ENCODE results near the gene EEIG1. TPM values are rescaled to one million over a fixed set of nuclear protein-coding genes. Genes with fewer than 3 reads are reported as not detected.

EEIG1 gene
- total RNA-seq, 1 donor from 2014 or later, result 41.4 TPM

DNA sequence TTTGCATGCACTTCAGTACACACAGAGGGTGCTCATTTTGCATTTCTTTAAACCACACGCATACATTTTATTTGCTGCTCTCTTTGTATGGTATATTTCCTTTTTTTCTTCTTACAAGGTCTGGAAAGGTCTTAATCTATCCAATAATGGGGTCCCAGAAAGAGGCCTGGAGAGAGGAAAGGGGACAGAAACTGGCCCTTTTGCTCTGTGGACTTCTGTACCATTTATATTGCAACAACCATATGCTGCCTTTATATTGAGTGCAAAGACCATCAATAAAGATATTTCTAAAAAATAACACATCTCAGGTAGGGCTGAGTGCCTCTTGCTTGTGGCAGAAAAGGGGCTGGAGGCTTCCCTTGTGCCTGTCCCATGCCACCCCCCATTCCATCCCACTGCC is 27.6 kb downstream of the EEIG1 start:
- H3K9me3 Mint-ChIP-seq (ENCODE audit: unreplicated experiment), result no peaks in the 10 kb centered on the region
- H3K27me3 Mint-ChIP-seq (ENCODE audit: unreplicated experiment), result no peaks in the 10 kb centered on the region
- TF ChIP-seq, protein P1, sequence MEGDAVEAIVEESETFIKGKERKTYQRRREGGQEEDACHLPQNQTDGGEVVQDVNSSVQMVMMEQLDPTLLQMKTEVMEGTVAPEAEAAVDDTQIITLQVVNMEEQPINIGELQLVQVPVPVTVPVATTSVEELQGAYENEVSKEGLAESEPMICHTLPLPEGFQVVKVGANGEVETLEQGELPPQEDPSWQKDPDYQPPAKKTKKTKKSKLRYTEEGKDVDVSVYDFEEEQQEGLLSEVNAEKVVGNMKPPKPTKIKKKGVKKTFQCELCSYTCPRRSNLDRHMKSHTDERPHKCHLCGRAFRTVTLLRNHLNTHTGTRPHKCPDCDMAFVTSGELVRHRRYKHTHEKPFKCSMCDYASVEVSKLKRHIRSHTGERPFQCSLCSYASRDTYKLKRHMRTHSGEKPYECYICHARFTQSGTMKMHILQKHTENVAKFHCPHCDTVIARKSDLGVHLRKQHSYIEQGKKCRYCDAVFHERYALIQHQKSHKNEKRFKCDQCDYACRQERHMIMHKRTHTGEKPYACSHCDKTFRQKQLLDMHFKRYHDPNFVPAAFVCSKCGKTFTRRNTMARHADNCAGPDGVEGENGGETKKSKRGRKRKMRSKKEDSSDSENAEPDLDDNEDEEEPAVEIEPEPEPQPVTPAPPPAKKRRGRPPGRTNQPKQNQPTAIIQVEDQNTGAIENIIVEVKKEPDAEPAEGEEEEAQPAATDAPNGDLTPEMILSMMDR (IDR thresholded peaks at IDR 0.05), result no peak
- H3K27ac Mint-ChIP-seq (ENCODE audit: unreplicated experiment), result no peak overlapping the region
- peaks cover 41% of the 10 kb centered on the region for H3K4me1 Mint-ChIP-seq (ENCODE audit: unreplicated experiment)
- no peak for DNase-seq (ENCODE audit: extremely low spot score, unreplicated experiment)
- peaks cover 5% of the 10 kb centered on the region for H3K36me3 Mint-ChIP-seq (ENCODE audit: unreplicated experiment)
- no peak overlapping the region for H3K4me3 Mint-ChIP-seq (ENCODE audit: unreplicated experiment)

DNA sequence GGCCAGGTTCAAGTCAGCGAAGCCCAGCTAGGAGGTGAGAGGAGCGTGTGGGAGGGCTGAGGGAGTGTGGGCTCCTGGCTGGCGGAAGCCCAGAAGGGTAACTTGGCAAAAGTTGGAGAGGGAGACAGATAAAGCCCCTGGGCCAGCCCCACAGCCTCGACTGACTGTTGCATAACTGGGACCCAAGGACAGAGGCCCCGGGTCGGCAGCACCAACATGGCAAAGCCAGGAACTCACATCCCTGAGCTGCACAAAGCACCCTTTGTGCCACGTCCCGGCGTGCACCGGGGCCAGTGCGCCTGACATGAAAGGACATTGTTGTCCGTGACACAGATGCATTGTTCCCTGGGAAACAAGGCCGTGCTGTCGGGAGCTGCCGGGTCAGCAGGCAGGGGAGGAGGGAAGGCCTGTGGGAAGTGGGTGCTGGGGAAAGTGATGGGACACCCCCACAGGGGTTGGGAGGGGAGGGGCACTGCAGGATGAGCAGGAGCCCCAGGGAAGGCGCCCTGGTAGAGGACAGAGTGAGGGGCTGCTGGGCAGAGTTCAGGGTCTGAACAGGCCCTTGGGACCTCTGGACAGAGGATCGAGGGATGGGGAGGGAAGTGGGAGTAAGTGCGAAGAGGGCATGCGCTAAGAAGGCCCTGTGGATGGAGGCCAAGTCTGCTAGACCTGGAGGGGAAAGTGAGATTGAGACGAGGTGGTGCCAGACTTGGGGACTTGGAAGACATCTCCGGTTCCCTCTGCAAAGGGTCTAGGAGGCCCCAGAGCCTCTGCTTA is 30.1 kb downstream of the EEIG1 start:
- H3K4me1 Mint-ChIP-seq (ENCODE audit: unreplicated experiment), result peaks cover 42% of the 10 kb centered on the region
- no peaks in the 10 kb centered on the region for H3K27me3 Mint-ChIP-seq (ENCODE audit: unreplicated experiment)
- no peaks in the 10 kb centered on the region for H3K9me3 Mint-ChIP-seq (ENCODE audit: unreplicated experiment)
- TF ChIP-seq, protein P1 (IDR thresholded peaks at IDR 0.05), result no peak
- no peak overlapping the region for H3K27ac Mint-ChIP-seq (ENCODE audit: unreplicated experiment)
- no peak for DNase-seq (ENCODE audit: extremely low spot score, unreplicated experiment)
- H3K4me3 Mint-ChIP-seq (ENCODE audit: unreplicated experiment), result no peak overlapping the region
- H3K36me3 Mint-ChIP-seq (ENCODE audit: unreplicated experiment), result peaks cover 7% of the 10 kb centered on the region

DNA sequence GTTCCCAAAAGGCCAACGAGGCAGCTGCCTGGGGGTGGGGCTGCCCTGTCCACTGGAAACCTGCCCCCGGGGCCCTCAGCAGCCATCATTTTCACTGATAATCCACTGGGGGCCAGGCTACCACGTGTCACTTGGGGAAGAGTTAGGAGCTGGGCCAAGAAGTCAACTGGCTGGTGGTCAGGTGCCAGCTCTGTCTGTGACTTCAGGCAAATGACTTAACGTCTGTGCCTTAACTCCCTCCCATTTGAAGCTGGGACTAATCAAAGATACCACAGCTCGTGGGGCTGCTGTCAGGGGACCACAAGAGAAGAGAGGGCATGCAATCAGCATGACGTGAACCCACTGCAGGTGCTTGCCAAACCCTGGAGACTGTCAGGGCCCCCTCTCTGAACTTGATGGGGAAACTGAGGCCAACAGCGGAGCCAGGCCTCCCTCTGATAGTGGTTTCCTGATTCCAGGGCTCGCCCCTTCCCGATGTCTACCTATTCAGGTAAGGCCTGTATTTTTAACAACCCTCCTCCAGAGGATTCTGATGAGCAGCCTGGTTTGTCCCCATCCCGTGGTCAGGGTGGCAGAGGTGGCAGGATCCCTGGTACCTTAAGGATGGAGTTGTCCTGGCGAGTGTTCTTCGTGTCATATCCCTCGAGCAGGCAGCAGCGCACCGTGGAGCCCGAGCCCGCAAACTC is 30.8 kb downstream of the EEIG1 start:
- H3K36me3 Mint-ChIP-seq (ENCODE audit: unreplicated experiment), result peaks cover 7% of the 10 kb centered on the region
- DNase-seq (ENCODE audit: extremely low spot score, unreplicated experiment), result no peak
- TF ChIP-seq, protein P1 (IDR thresholded peaks at IDR 0.05), result no peak
- H3K9me3 Mint-ChIP-seq (ENCODE audit: unreplicated experiment), result no peaks in the 10 kb centered on the region
- no peak overlapping the region for H3K27ac Mint-ChIP-seq (ENCODE audit: unreplicated experiment)
- no peak overlapping the region for H3K4me3 Mint-ChIP-seq (ENCODE audit: unreplicated experiment)
- no peaks in the 10 kb centered on the region for H3K27me3 Mint-ChIP-seq (ENCODE audit: unreplicated experiment)
- H3K4me1 Mint-ChIP-seq (ENCODE audit: unreplicated experiment), result peaks cover 36% of the 10 kb centered on the region

DNA sequence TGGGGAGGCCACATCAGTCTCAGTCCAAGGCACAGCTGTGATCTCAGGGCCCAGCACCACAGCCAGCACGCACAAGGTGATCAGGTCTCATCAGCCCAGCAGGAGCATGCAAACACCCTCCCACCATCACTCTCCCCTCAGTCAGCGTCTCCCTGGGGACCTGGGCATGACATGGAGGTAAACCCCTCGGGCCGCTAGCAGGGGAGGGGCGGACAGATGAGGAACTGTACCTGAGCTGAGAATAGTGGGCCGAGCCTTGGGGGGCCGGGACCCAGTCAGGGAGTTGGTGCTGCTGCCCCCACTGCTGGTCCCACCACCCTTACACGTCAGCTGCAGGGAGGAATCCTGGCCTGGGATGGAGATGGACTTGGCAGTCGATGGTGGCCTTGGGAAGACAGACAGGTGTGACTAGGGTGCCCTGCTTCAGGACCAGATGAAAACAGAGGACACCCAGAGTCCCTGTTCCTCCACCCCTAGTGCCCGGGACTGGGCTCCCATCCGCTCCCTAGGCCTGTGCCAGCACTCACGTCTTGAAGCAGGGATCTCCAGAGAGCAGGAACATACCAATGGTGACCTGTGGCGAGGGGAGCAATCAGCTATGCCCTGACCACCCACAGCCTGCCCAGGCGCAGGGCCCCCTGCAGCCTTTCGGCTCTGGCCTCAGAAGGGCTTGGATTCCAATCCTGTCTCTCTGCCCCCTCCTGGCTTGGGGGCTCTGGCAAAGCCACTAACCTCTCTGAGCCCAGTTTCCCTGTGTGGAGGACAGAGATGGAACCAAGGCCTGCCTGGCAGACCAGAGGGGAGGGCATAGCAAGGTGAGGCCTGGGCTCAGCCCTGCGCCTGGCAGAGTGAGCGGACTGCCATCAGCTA is 32.7 kb downstream of the EEIG1 start:
- no peak for DNase-seq (ENCODE audit: extremely low spot score, unreplicated experiment)
- no peak overlapping the region for H3K27ac Mint-ChIP-seq (ENCODE audit: unreplicated experiment)
- TF ChIP-seq, protein P1 (IDR thresholded peaks at IDR 0.05), result no peak
- no peaks in the 10 kb centered on the region for H3K27me3 Mint-ChIP-seq (ENCODE audit: unreplicated experiment)
- H3K36me3 Mint-ChIP-seq (ENCODE audit: unreplicated experiment), result peaks cover 10% of the 10 kb centered on the region
- no peak overlapping the region for H3K4me3 Mint-ChIP-seq (ENCODE audit: unreplicated experiment)
- peaks cover 34% of the 10 kb centered on the region for H3K4me1 Mint-ChIP-seq (ENCODE audit: unreplicated experiment)
- H3K9me3 Mint-ChIP-seq (ENCODE audit: unreplicated experiment), result no peaks in the 10 kb centered on the region
